Measurements from ENCODE around the gene TSPO.
"Not testable (repeated sequence)": the region's sequence is repeated elsewhere in the genome, so short reads cannot be mapped to it uniquely, and the experiment has no call there.

TSPO gene

DNA sequence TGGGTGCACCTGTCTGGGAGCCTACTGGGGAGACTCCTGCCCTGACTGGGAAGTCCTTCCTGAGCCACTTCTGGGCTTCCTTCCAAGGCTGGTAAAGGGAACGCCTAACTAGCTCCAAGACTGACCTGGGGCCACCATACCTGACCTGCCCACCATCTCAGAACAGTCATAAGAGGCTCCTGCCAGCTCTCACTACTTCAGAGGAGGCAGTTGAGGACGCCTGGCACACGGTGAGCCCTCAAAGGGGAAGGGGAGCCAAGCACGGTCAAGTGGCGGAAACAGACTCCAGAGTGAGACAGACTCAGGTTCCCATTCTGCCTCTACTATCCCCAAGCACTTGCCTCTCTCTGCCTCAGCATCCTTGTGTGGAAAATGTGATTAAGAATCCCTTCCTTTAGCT lies 15.8 kb upstream of the TSPO start:
- TF ChIP-seq, protein P1, sequence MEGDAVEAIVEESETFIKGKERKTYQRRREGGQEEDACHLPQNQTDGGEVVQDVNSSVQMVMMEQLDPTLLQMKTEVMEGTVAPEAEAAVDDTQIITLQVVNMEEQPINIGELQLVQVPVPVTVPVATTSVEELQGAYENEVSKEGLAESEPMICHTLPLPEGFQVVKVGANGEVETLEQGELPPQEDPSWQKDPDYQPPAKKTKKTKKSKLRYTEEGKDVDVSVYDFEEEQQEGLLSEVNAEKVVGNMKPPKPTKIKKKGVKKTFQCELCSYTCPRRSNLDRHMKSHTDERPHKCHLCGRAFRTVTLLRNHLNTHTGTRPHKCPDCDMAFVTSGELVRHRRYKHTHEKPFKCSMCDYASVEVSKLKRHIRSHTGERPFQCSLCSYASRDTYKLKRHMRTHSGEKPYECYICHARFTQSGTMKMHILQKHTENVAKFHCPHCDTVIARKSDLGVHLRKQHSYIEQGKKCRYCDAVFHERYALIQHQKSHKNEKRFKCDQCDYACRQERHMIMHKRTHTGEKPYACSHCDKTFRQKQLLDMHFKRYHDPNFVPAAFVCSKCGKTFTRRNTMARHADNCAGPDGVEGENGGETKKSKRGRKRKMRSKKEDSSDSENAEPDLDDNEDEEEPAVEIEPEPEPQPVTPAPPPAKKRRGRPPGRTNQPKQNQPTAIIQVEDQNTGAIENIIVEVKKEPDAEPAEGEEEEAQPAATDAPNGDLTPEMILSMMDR (IDR thresholded peaks at IDR 0.05; ENCODE audit: unreplicated experiment in 3 of 3), result no peak
- Mint-ChIP-seq H3K9me3 (no peaks in the 10 kb centered on the region), H3K4me3 (no peak overlapping the region), H3K27ac (no peak overlapping the region), H3K27me3 (ENCODE audit: low read depth) (no peaks in the 10 kb centered on the region), H3K4me1 (no peaks in the 10 kb centered on the region), H3K36me3 (ENCODE audit: low read depth) (peaks cover 46% of the 10 kb centered on the region)

DNA sequence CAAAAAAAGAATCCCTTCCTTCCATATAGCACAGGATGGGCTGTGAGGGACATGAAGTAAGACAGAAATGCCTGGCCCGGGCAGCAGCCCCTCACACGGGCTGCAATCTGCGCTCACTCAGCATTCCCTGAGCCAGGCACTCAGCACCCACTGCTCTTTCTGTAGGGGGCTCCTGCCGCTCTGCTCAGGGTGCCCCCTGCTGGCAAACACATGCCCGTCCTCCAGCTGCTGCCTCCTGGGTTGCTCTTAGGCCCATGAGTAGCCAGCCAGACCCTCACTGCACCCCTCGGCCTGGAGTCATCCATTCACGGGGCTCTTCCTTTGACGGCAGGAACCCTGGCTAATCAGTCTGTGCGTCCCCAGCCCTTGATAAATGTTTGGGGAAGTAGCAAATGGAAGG lies 15.1 kb upstream of the TSPO start:
- H3K27me3 Mint-ChIP-seq (ENCODE audit: low read depth), result no peaks in the 10 kb centered on the region
- TF ChIP-seq, protein P1 (IDR thresholded peaks at IDR 0.05; ENCODE audit: unreplicated experiment in 3 of 3), result peak; percentile 47 to 61 (median 47)
- H3K4me1 Mint-ChIP-seq, result no peaks in the 10 kb centered on the region
- H3K27ac Mint-ChIP-seq, result no peak overlapping the region
- no peak overlapping the region for H3K4me3 Mint-ChIP-seq
- H3K36me3 Mint-ChIP-seq (ENCODE audit: low read depth), result peaks cover 52% of the 10 kb centered on the region
- no peaks in the 10 kb centered on the region for H3K9me3 Mint-ChIP-seq

DNA sequence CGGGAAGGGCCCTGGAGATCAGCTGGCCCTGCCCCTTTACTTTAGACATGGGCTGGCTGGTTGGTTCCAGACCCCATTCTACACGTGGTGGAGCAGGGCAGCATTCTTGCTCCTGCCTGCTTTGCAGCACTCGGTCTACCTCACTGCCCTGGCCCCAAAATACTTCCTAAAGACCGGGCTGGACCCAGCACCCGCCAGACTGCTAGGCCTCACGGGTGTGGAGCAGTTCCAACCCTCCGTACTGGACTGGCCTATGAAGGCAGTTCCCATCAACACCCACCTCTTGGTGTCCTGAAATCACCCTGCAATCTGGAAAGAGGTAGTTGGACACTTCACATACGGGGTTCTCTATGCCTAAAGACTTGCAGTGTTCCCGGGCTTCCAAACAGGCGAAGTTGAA lies 14.6 kb upstream of the TSPO start:
- no peaks in the 10 kb centered on the region for H3K9me3 Mint-ChIP-seq
- H3K4me1 Mint-ChIP-seq, result no peaks in the 10 kb centered on the region
- TF ChIP-seq, protein P1 (IDR thresholded peaks at IDR 0.05; ENCODE audit: unreplicated experiment in 3 of 3), result no peak

DNA sequence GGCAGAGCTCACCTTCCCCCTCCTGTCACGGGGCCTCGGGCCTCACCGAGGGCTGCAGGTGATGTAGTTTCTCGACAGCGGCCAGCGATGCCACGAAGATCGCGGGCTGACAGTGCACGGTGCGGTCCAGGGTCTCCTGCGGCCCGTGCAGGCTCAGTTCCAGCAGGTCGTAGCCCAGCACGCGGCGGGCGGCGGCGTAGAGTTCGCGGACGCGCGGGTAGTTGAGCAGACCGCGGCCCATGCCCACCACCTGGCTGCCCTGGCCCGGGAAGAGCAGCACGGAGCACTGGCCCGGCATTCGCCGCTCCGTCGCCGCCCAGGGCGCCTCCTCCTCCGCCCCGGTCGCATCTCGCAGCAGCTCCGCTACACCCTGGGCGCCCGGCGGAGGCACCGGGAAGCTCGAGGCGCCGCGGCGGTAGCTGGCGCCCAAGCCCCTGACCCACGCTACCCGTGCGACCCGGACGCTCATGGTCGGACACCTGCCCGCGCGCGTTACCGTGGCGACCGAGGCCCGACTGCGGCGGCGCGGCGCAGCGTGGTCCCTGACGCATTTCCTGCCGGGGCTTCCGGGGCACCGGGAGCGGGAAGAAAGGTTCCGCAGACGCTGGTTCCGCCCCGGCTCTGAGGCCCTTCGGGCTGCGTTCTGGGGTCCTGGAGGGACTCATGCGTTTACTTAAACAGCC lies 8.3 kb upstream of the TSPO start, which contains the start of gene MCAT:
TSS of gene MCAT (minus strand) at position 519 of the 683 bp plus-strand sequence. CDS start at position 469, 50 bp downstream.
- Mint-ChIP-seq H3K4me3 (peak within 1 kb of the TSS; percentile 89 to 90 (median 89)), H3K4me1 (no peaks in the 10 kb centered on the region), H3K36me3 (ENCODE audit: low read depth) (peaks cover 23% of the 10 kb centered on the region), H3K27me3 (ENCODE audit: low read depth) (no peaks in the 10 kb centered on the region), H3K27ac (peak within 1 kb of the TSS; percentile 75 to 94 (median 85)), H3K9me3 (no peaks in the 10 kb centered on the region)
- TF ChIP-seq, protein P1 (IDR thresholded peaks at IDR 0.05; ENCODE audit: unreplicated experiment in 3 of 3), result no peak

More for the DNA sequence above, 14.6 kb upstream of the TSPO start:
- Mint-ChIP-seq H3K27me3 (ENCODE audit: low read depth) (no peaks in the 10 kb centered on the region), H3K36me3 (ENCODE audit: low read depth) (peaks cover 52% of the 10 kb centered on the region), H3K4me3 (no peak overlapping the region), H3K27ac (no peak overlapping the region)

DNA sequence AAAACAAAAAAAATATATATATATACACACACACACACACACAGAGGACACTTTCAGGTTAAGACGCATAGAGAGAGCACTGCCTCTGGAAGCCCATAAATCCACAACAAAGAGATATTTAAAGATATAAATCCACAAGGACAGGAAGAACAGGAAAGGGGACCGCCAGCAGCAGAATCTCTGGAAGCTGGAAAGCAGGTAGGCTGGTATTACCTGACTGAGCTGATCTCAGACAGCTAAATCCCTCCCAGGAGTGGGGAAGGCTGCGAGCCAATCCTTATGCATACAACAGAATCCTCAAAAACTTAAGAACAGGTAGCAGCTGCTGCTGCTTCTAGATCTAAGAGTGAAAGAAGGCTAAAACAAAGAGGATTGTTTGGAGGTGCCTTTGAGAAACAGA lies 6.4 kb upstream of the TSPO start:
- H3K27me3 Mint-ChIP-seq (ENCODE audit: low read depth), result no peaks in the 10 kb centered on the region
- H3K36me3 Mint-ChIP-seq (ENCODE audit: low read depth), result peaks cover 13% of the 10 kb centered on the region
- H3K27ac Mint-ChIP-seq, result peak overlapping the region in 2 of 3 experiments; percentile 15 to 78
- H3K4me1 Mint-ChIP-seq, result no peaks in the 10 kb centered on the region
- TF ChIP-seq, protein P1 (IDR thresholded peaks at IDR 0.05; ENCODE audit: unreplicated experiment in 3 of 3), result no peak
- no peaks in the 10 kb centered on the region for H3K9me3 Mint-ChIP-seq
- H3K4me3 Mint-ChIP-seq, result peak overlapping the region; percentile 49 to 84 (median 64)

DNA sequence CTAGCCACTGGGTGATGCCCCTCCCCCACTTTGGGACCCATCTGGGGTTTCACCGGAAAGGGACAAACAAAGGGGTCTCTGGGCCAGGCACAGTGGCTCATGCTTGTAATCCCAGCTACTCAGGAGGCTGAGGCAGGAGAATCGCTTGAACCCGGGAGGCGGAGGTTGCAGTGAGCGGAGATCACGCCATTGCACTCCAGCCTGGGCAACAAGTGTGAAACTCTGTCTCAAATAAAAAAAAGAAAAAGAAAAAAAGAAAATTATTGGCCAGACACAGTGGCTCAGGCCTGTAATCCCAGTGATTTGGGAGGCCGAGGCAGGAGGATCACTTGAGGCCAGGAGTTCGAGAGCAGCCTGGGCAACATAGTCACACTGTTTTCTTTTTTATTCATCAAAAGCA lies 6.0 kb upstream of the TSPO start:
- H3K4me1 Mint-ChIP-seq; H3K36me3 Mint-ChIP-seq (ENCODE audit: low read depth); H3K27ac Mint-ChIP-seq; H3K27me3 Mint-ChIP-seq (ENCODE audit: low read depth); H3K4me3 Mint-ChIP-seq; H3K9me3 Mint-ChIP-seq: not testable (repeated sequence)

DNA sequence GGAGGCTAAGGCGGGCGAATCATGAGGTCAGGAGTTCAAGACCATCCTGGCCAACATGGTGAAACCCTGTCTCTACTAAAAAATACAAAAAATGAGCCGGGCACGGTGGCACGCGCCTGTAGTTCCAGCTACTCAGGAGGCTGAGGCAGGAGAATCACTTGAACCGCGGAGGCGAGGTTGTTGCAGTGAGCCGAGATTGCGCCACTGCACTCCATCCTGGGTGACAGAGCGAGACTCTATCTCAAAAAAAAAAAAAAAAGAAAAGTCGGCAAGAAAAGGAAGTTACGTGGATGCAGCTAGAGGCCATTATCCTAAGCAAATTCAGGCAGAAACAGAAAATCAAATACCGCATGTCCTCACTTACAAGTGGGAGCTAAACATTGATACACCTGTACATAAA lies 5.0 kb upstream of the TSPO start:
- not testable (repeated sequence) for H3K27me3 Mint-ChIP-seq (ENCODE audit: low read depth); H3K4me3 Mint-ChIP-seq; H3K27ac Mint-ChIP-seq; H3K9me3 Mint-ChIP-seq; H3K4me1 Mint-ChIP-seq; H3K36me3 Mint-ChIP-seq (ENCODE audit: low read depth)

All from nephron (organoid).